SK-N-SH (cell line): ENCODE data around the gene SERINC1.

Experiments used
- EP300 ChIP-seq, 2 experiments: IDR thresholded peaks; 2 replicates each; pipeline versions ENCODE4 v1.4.0 to v1.6.1; 2012; ENCODE audit warnings: borderline replicate concordance in 1 of 2, low read depth in 1 of 2, low read length in 1 of 2
- EZH2phosphoT487 ChIP-seq: fragments of 200-600 bp; sonication (generic); IDR thresholded peaks from 2 replicates; pipeline ENCODE4 v1.6.1; 2017; ENCODE audit warnings: low read depth, mixed run types, mild to moderate bottlenecking, antibody characterized with exemption, moderate library complexity, borderline replicate concordance
- GATA2 ChIP-seq: sonication (generic); formaldehyde crosslinking; IDR thresholded peaks from 2 replicates; pipeline ENCODE4 v1.5.0; 2020; ENCODE audit warnings: mild to moderate bottlenecking, missing genetic modification reagents
- POLR2AphosphoS5 ChIP-seq: IDR thresholded peaks from 2 replicates; pipeline ENCODE4 v1.6.1; 2012; ENCODE audit warnings: low read depth, low read length
- RAD21 ChIP-seq: IDR thresholded peaks from 2 replicates; pipeline ENCODE4 v1.6.1; 2012; ENCODE audit warnings: mild to moderate bottlenecking, low read length
- TF ChIP-seq, protein P1 (sequence below): fragments of 150-350 bp; IDR thresholded peaks from 2 replicates; pipeline ENCODE4 v1.6.1; 2017; ENCODE audit warnings: antibody characterized with exemption, low read length, low read depth, borderline replicate concordance
- TF ChIP-seq, protein P2 (sequence below): IDR thresholded peaks from 2 replicates; pipeline ENCODE4 v1.6.1; 2012; ENCODE audit warnings: mild to moderate bottlenecking, low read depth, low read length, moderate library complexity
- TF ChIP-seq, protein P3 (sequence below): IDR thresholded peaks from 2 replicates; pipeline ENCODE4; 2012
- TF ChIP-seq, protein P4 (sequence below): fragments of 200-600 bp; sonication (generic); IDR thresholded peaks from 2 replicates; pipeline ENCODE4 v1.6.1; 2017; ENCODE audit warnings: antibody characterized with exemption, mild to moderate bottlenecking, moderate library complexity

DNA sequence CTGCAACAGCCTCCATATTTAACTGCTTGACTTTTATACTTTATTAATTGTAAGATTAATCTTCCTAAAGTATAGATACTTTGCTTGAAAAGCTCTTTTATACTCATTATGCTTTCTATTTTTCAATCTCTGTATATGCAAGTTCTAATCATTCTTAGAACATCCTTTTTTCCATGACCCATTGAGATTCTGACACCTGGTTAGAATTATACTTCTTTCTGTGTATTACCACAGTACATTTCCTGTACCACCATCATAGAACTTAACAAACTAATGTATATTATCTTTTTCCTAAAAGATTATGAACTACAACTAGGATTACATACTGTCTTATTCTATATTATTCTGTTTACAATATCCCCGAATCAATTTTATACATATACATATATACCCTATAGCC is 13.5 kb downstream of the SERINC1 start:
- TF ChIP-seq, protein P1, sequence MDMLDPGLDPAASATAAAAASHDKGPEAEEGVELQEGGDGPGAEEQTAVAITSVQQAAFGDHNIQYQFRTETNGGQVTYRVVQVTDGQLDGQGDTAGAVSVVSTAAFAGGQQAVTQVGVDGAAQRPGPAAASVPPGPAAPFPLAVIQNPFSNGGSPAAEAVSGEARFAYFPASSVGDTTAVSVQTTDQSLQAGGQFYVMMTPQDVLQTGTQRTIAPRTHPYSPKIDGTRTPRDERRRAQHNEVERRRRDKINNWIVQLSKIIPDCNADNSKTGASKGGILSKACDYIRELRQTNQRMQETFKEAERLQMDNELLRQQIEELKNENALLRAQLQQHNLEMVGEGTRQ: no peak
- TF ChIP-seq RAD21 (no peak), GATA2 (no peak), EP300 (IDR thresholded peaks at IDR 0.05; ENCODE audit: borderline replicate concordance in 1 of 2, low read depth in 1 of 2, low read length in 1 of 2) (no peak), POLR2AphosphoS5 (no peak), EZH2phosphoT487 (no peak)
- TF ChIP-seq, protein P2, sequence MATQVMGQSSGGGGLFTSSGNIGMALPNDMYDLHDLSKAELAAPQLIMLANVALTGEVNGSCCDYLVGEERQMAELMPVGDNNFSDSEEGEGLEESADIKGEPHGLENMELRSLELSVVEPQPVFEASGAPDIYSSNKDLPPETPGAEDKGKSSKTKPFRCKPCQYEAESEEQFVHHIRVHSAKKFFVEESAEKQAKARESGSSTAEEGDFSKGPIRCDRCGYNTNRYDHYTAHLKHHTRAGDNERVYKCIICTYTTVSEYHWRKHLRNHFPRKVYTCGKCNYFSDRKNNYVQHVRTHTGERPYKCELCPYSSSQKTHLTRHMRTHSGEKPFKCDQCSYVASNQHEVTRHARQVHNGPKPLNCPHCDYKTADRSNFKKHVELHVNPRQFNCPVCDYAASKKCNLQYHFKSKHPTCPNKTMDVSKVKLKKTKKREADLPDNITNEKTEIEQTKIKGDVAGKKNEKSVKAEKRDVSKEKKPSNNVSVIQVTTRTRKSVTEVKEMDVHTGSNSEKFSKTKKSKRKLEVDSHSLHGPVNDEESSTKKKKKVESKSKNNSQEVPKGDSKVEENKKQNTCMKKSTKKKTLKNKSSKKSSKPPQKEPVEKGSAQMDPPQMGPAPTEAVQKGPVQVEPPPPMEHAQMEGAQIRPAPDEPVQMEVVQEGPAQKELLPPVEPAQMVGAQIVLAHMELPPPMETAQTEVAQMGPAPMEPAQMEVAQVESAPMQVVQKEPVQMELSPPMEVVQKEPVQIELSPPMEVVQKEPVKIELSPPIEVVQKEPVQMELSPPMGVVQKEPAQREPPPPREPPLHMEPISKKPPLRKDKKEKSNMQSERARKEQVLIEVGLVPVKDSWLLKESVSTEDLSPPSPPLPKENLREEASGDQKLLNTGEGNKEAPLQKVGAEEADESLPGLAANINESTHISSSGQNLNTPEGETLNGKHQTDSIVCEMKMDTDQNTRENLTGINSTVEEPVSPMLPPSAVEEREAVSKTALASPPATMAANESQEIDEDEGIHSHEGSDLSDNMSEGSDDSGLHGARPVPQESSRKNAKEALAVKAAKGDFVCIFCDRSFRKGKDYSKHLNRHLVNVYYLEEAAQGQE: no peak
- TF ChIP-seq, protein P3, sequence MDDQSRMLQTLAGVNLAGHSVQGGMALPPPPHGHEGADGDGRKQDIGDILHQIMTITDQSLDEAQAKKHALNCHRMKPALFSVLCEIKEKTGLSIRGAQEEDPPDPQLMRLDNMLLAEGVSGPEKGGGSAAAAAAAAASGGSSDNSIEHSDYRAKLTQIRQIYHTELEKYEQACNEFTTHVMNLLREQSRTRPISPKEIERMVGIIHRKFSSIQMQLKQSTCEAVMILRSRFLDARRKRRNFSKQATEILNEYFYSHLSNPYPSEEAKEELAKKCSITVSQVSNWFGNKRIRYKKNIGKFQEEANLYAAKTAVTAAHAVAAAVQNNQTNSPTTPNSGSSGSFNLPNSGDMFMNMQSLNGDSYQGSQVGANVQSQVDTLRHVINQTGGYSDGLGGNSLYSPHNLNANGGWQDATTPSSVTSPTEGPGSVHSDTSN: no peak
- TF ChIP-seq, protein P4, sequence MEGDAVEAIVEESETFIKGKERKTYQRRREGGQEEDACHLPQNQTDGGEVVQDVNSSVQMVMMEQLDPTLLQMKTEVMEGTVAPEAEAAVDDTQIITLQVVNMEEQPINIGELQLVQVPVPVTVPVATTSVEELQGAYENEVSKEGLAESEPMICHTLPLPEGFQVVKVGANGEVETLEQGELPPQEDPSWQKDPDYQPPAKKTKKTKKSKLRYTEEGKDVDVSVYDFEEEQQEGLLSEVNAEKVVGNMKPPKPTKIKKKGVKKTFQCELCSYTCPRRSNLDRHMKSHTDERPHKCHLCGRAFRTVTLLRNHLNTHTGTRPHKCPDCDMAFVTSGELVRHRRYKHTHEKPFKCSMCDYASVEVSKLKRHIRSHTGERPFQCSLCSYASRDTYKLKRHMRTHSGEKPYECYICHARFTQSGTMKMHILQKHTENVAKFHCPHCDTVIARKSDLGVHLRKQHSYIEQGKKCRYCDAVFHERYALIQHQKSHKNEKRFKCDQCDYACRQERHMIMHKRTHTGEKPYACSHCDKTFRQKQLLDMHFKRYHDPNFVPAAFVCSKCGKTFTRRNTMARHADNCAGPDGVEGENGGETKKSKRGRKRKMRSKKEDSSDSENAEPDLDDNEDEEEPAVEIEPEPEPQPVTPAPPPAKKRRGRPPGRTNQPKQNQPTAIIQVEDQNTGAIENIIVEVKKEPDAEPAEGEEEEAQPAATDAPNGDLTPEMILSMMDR: no peak
